Gastrocnemius medialis (tissue), 4 donors: ENCODE data around the gene JCAD. TPM values are rescaled to one million over a fixed set of nuclear protein-coding genes. Genes with fewer than 3 reads are reported as not detected.
A peak's percentile ranks its signal among the peaks of the same experiment; 100 is the strongest.
"Not testable (repeated sequence)": the region's sequence is repeated elsewhere in the genome, so short reads cannot be mapped to it uniquely, and the experiment has no call there.

Source experiments
- ATAC-seq, 2 donors: fragments of 150-250 bp; one replicate each; pipeline ENCODE4 v1.9.1; 2016
- DNase-seq, 2 donors: peaks; one replicate each; pipeline ENCODE4 v3.0.0-alpha.2; 2019
- H3K27ac ChIP-seq, 4 donors: fragments of 200-600 bp; sonication (generic); 1 replicate in 1 of 4; 2 replicates in 3 of 4; pipeline ENCODE4 v1.5.1; 2016 to 2018; ENCODE audit warnings: mild to moderate bottlenecking in 2 of 4, moderate library complexity in 1 of 4
- H3K27me3 ChIP-seq, 3 donors: fragments of 200-600 bp; sonication (generic) in 2 of 3; 1 replicate in 1 of 3; 2 replicates in 2 of 3; pipeline versions ENCODE4 v1.5.1 to v1.6.0; 2016 to 2019; ENCODE audit warnings: mild to moderate bottlenecking in 1 of 3, moderate library complexity in 1 of 3
- H3K36me3 ChIP-seq, 2 donors: fragments of 200-600 bp; sonication (generic) in 1 of 2; one replicate each; pipeline ENCODE4 v1.5.1; 2017 to 2018
- H3K4me1 ChIP-seq, 2 donors: fragments of 200-600 bp; sonication (generic) in 1 of 2; one replicate each; pipeline ENCODE4 v1.5.1; 2016 to 2017; ENCODE audit warnings: mild to moderate bottlenecking in 2 of 2
- H3K4me3 ChIP-seq, 4 donors: fragments of 200-600 bp; sonication (generic) in 3 of 4; 1 replicate in 1 of 4; 2 replicates in 3 of 4; pipeline ENCODE4 v1.5.1; 2016 to 2019; ENCODE audit warnings: mild to moderate bottlenecking in 2 of 4
- H3K9me3 ChIP-seq, 3 donors: fragments of 200-600 bp; sonication (generic) in 2 of 3; 1 replicate in 1 of 3; 2 replicates in 2 of 3; pipeline ENCODE4 v1.5.1; 2016 to 2019
- POLR2A ChIP-seq, 2 donors: fragments of 450-650 bp; IDR thresholded peaks; one replicate each; pipeline ENCODE4 v1.6.1; 2017; ENCODE audit warnings: antibody characterized with exemption in 2 of 2, mild to moderate bottlenecking in 2 of 2, moderate library complexity in 2 of 2
- in situ Hi-C, 4 donors: fragments of 200-750 bp; cut with MboI; loops; one replicate each; pipeline versions ENCODE4 v1.15.0 to v1.8.0; 2017; ENCODE audit warnings: low sequenced_read_pairs in 4 of 4
- intact Hi-C: fragments of 100-400 bp; cut with DNase I; formaldehyde crosslinking; loops from one replicate; pipeline ENCODE4 v1.15.1; 2023; ENCODE audit warnings: low total_unique reads
- total RNA-seq, 4 donors: library from RNA; depleted of rRNA; stranded (reverse); fragments of >200 nt; gene quantifications; one replicate each; pipeline versions ENCODE4 v1.1.0 to v1.2.3, GENCODE V29; 2016
- TF ChIP-seq, protein P1 (sequence below), 5 experiments: fragments of 450-650 bp in 3 of 5; fragments of 200-600 bp in 2 of 5; sonication (generic) in 2 of 5; IDR thresholded peaks in 4 of 5; conservative IDR thresholded peaks in 1 of 5; 1 replicate in 4 of 5; 2 replicates in 1 of 5; pipeline ENCODE4 v1.5.1; 2016 to 2019; ENCODE audit warnings: antibody characterized with exemption in 5 of 5, mild to moderate bottlenecking in 3 of 5, moderate library complexity in 3 of 5

JCAD gene, protein sequence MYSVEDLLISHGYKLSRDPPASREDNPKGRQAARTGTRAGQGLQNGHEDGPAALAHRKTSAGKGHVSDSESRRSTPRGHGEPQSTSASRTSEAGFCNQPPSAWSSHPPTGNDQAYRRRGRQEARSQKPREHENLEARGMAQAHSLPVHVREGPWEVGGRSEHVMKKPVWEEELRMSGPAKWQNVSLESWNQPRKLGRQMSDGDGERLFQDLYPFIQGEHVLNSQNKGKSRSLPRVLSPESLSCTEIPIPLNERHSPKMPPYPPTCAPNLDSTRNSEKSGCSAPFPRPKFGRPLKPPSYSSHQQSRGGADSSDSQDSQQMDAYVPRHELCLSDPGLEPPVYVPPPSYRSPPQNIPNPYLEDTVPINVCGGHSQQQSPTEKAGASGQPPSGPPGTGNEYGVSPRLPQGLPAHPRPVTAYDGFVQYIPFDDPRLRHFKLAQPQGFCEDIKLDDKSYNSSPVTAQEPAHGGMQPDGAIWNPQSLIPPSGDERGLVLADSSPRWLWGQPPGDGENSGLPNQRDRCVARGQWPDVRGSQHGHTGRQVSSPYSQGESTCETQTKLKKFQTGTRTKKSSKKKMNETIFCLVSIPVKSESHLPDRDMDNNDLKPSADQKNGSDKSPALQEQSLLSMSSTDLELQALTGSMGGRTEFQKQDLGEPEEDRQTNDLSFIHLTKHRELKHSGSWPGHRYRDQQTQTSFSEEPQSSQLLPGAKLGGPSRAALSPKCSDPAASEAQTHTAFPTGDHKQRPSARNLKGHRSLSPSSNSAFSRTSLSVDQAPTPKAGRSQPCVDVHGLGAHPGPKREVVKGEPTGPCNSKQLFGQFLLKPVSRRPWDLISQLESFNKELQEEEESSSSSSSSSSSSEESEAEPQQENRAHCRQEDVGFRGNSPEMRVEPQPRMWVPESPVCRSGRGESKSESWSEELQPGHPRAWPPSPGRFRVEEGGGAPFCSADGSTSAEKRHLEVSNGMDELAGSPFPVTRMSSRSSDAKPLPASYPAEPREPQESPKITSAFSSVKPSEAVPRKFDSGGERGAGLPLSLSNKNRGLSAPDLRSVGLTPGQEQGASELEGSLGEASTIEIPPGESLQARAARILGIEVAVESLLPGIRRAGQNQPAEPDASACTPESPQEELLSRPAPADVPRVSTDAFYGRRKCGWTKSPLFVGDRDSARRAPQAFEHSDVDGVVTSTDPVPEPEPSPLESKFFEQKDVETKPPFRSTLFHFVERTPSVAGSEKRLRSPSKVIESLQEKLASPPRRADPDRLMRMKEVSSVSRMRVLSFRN (N-terminal part only)
- total RNA-seq: 10 to 100 TPM in 1 of 4 donors, 1 to 10 TPM in 3; 6.0 to 12.1 (median 6.5) TPM

DNA sequence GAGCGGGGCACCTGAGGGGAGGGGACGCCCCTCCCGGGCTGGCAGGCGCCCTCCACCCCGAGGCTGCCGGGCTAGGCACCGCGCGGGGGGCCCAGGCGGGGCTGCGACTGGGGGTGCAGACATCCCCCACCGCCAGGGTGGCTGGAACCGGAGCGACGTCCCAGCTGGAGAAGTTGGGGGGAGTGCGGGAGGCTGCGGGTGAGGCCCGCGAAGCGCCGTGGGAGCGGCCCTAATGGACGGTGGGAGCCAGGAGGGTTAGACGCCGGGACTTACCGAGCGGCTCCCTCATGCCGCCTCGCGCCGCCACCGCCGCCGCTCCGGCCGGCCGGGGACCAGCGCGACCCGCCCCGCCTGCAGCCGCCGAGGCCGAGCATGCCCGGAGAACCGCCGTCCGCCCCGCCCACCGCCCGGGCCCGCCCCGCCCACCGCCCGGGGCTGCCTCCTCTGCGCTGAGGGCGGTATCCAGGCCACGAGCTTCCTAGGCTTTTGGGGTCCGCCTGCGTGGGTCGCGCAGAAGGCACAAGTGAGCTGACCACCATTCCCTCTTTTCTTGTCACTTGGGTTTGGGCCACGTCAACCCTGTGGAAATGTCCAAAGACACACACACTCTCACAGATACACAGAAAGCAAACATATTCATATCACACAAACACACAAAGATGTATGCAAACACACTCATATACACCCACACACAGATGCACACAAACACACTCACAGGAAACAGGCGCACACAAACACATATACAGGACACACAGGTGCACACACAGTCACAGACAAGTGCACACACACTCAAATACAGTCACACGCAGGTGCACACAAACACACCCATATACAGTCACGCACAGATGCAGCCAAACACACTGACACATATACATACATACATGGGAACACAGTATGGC is at the start of gene JCAD:
Gene JCAD (minus strand): TSS at position 378 of the 899 bp plus-strand sequence. CDS start 11,774 bp downstream, outside the sequence.
- intact Hi-C loops: loop anchor here (10.0 kb wide), 2 partner anchors 125 to 175 kb away; no protein-coding TSS in a partner anchor
- Histone ChIP-seq H3K27me3 (no peaks in the 10 kb centered on the region), H3K27ac (peak within 1 kb of the TSS; percentile 67 to 81 (median 76)), H3K9me3 (no peaks in the 10 kb centered on the region), H3K36me3 (no peaks in the 10 kb centered on the region), H3K4me3 (peak within 1 kb of the TSS; percentile 66 to 84 (median 68)), H3K4me1 (peaks cover 0 to 5% of the 10 kb centered on the region in 2 donors)
- ATAC-seq (peak; percentile 73 to 80), DNase-seq (peak; percentile 38 to 60)
- peak; percentile 50 to 76 for TF ChIP-seq POLR2A (IDR thresholded peaks at IDR 0.05)
- TF ChIP-seq, protein P1, sequence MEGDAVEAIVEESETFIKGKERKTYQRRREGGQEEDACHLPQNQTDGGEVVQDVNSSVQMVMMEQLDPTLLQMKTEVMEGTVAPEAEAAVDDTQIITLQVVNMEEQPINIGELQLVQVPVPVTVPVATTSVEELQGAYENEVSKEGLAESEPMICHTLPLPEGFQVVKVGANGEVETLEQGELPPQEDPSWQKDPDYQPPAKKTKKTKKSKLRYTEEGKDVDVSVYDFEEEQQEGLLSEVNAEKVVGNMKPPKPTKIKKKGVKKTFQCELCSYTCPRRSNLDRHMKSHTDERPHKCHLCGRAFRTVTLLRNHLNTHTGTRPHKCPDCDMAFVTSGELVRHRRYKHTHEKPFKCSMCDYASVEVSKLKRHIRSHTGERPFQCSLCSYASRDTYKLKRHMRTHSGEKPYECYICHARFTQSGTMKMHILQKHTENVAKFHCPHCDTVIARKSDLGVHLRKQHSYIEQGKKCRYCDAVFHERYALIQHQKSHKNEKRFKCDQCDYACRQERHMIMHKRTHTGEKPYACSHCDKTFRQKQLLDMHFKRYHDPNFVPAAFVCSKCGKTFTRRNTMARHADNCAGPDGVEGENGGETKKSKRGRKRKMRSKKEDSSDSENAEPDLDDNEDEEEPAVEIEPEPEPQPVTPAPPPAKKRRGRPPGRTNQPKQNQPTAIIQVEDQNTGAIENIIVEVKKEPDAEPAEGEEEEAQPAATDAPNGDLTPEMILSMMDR (IDR thresholded peaks at IDR 0.05 in 4 of 5, conservative IDR thresholded peaks at IDR 0.05 in 1 of 5): peak in 2 of 5 experiments; percentile 16 to 23
- in situ Hi-C loops: no loop called here

DNA sequence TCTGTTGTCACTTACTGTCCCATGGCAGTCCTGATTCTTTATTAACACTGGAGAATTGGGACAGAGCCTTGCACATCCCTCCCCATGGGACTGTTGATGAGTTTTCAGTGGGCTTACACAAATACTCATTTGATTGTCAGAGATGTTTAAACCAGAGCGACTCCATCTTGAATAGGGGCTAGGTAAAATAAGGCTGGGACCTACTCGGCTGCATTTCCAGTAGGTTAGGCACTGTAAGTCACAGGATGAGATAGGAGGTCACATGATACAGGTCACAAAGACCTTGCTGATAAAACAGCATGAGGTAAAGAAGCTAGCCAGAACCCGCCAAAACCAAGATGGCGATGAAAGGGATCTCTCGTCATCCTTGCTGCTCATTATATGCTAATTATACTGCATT is 47.6 kb upstream of the JCAD start:
- no peaks in the 10 kb centered on the region for H3K4me1 ChIP-seq
- peaks cover 0 to 3% (median 0%) of the 10 kb centered on the region in 3 donors for H3K27me3 ChIP-seq
- H3K36me3 ChIP-seq: no peaks in the 10 kb centered on the region
- H3K27ac ChIP-seq: no peak overlapping the region
- intact Hi-C loops: no loop called here
- TF ChIP-seq, protein P1 (IDR thresholded peaks at IDR 0.05 in 4 of 5, conservative IDR thresholded peaks at IDR 0.05 in 1 of 5): no peak
- no peak for TF ChIP-seq POLR2A (IDR thresholded peaks at IDR 0.05)
- H3K9me3 ChIP-seq: no peaks in the 10 kb centered on the region
- H3K4me3 ChIP-seq: no peak overlapping the region
- in situ Hi-C loops: no loop called here
- no peak for ATAC-seq
- DNase-seq: no peak

DNA sequence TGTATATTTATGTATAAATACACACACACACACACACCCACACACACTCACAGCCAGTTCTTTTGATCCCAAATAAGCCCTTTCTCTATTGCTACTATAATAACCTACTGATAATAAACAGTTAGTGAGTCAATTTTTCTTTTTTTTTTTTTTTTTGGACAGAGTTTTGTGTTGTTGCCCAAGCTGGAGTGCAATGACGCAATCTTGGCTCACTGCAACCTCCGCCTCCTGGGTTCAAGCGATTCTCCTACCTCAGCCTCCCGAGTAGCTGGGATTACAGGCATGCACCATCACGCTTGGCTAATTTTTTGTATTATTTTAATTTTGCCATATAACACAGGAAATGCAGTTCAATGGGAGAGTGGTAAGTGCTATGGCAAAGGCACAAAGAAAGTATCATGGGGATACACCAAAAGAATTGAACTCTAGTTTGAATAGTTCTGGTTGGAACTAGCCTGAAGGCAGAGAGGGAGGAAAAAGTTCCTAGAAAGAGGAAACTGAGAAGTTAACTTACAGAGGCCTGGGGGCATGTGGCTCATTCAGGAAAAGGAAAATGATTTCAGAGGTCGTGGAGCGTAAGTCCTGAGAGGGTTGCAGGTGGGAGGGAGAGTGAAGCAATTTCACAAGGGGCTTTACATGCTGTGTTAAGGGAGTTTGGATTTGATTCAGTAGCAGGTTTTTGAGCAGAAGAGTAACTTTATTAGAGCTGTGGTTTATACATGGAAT is 44.4 kb upstream of the JCAD start:
- intact Hi-C loops: no loop called here

DNA sequence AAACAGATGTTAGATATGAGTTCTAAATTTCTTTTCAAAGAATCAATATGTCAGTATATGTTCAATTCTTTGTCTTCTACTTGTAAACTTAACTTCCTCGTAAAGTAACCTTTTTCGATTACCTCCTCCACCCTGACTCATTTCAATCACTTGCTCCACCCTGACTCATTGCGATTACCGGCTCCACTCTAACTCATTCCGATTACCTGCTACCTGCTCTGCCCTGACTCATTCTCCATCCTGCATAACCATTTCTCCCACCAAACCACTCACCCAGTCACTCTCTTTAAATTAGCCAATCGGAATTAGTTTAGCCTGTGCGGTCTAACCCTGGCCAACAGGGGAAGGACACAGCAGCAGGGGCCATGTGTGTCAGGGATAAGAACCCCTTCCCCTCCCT is 40.3 kb upstream of the JCAD start:
- H3K27ac ChIP-seq, intact Hi-C loops, H3K4me3 ChIP-seq, H3K4me1 ChIP-seq, DNase-seq, H3K27me3 ChIP-seq, in situ Hi-C loops, H3K36me3 ChIP-seq, ATAC-seq, H3K9me3 ChIP-seq: not testable (repeated sequence)

More for the DNA sequence above, 44.4 kb upstream of the JCAD start:
- in situ Hi-C loops: no loop called here
- no peak for ATAC-seq
- Histone ChIP-seq H3K4me3 (no peak overlapping the region), H3K36me3 (no peaks in the 10 kb centered on the region), H3K9me3 (no peaks in the 10 kb centered on the region), H3K27me3 (peaks cover 0 to 3% (median 0%) of the 10 kb centered on the region in 3 donors), H3K27ac (no peak overlapping the region), H3K4me1 (no peaks in the 10 kb centered on the region)
- no peak for DNase-seq
- TF ChIP-seq, protein P1 (IDR thresholded peaks at IDR 0.05 in 4 of 5, conservative IDR thresholded peaks at IDR 0.05 in 1 of 5): no peak
- no peak for TF ChIP-seq POLR2A (IDR thresholded peaks at IDR 0.05)
